Fibroblast of pulmonary artery (primary cell): ENCODE results near the gene CD74.
A peak's percentile ranks its signal among the peaks of the same experiment; 100 is the strongest.

Experiments
- DNase-seq: peaks from one replicate; pipeline ENCODE4 v3.0.0-alpha.2; 2010; ENCODE audit warnings: low read depth
- H3K4me3 ChIP-seq: replicated peaks from 2 replicates; pipeline ENCODE4 v1.5.1; 2011; ENCODE audit warnings: low read depth, mild to moderate bottlenecking, control low read depth, low read length, moderate library complexity
- CTCF ChIP-seq: IDR thresholded peaks from 2 replicates; pipeline ENCODE4 v1.5.1; 2011; ENCODE audit warnings: mild to moderate bottlenecking, control low read depth, low read length, inconsistent platforms; ENCODE audit errors: missing control alignments

Gene CD74

DNA sequence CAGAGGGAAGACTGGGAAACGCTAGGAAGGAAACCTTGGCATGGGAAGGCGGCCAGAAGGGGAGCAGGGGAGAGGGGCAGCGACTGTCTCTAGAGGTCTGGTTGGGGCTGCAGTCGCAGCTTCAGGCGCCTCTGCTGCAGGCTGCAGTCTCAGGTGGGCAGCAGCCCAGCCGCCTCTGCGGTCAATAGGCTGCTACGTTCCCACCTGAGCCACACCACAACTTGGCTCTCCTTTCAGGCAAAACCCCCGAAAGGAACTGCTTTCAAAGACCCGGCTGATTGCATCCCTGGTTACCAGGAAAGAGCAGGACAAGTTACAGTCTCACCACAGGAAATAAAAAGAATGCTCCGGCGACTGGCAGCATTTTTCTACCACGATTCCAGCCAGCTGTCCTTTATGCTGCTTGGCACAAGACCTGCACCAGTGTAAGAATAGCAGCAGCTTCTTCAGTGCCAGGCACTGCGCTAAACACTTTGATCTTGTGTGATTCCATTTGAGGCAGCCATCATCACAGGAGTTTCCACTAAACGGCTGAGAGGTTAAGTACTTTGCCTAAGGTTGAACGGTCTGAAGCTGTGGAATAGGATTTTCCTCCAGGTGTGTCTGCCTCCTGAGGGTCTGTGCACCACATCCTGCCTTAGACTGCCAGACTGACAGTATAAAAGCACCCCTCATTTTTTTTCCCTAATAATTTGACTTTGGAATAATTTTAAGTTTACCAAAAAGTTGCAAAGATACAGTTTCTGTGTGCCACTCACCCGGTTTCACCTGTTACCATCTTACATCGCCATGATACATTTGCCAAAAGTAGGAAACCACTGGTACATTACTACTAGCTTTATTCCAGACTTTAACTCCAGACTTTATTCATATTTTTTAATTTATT is 29.3 kb upstream of the CD74 start:
- no peak for TF ChIP-seq CTCF
- no peak for DNase-seq
- no peak overlapping the region for H3K4me3 ChIP-seq

DNA sequence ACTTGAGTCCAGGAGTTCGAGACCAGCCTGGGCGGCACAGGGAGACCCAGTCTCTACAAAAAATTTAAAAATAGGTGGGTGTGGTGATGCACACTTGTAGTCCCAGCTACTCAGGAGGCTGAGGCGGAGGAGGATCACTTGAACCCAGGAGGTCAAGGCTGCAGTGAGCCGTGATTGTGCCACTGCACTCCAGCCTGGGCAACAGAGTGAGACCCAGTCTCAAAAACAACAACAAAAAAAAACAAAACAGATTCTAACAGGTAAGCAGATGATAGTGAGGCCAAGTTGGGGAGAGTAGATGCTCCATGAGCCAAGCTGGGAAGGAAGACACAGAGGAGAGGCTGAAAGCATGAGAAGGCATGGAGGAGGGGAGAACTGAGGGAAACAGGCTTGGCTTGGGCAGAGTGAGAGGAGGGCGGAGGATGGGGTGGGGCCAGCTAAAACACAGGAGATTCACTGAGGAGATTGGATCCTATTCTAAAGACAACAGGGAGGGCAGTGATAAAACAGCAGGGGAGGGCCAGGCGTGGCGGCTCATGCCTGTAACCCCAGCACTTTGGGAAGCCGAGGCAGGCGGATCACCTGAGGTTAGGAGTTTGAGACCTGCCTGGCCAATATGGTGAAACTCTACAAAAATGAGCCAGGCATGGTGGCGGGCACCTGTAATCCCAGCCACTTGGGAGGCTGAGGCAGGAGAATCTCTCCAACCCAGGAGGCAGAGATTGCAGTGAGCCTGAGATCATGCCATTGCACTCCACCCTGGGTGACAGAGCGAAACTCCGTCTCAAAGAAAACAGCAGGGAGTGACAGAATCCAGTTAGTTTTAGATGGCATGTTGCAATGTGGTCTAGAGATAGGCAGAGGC is 28.5 kb upstream of the CD74 start:
- H3K4me3 ChIP-seq: no peak overlapping the region
- no peak for TF ChIP-seq CTCF
- DNase-seq: no peak

GRCh38 chr5:150438873-150439546 is 26.3 kb upstream of the CD74 start:
- H3K4me3 ChIP-seq: no peak overlapping the region
- DNase-seq: peak; percentile 43
- peak; percentile 57 for TF ChIP-seq CTCF

GRCh38 chr5:150436141-150436680 is 23.5 kb upstream of the CD74 start:
- peak; percentile 91 for DNase-seq
- no peak overlapping the region for H3K4me3 ChIP-seq
- peak; percentile 74 for TF ChIP-seq CTCF

DNA sequence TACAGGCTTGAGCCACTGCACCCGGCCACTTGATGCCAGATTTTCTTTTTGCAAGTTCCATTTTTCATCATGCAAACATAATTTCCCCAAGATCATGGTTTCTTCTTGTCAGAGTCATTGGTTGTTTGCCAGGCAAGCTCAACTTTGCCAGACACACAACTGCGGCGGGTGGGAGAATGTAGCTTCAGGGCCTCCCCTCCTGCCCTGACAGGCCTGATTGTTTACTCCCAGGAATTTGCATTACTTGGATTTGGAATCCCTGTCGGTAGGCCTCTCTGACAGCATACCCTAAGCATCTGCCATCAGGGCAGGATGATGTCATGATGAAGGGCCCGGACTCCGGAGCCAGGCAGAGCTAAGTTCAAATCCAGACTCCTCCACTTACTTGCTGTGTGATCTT is 21.8 kb upstream of the CD74 start:
- peak; percentile 73 for DNase-seq
- TF ChIP-seq CTCF: no peak
- no peak overlapping the region for H3K4me3 ChIP-seq

DNA sequence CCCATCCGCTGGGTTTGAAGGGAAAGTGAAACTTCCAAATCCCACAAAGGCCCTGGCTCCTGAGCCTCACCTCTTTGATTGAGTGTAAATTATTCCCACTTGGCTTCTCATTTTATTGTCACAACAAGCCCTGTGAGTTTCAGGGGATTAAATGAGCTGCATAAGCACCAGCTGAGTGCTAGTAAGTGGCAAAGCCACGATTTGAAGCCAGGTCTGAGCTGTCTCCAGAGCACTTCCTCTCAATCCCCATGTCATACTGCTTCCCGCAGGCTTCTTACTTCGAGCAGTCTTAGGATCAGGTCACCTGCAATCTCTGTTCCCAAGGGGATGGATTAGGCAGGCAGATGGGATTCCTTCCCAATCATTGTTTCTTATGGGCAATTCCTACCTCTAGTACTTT is 18.9 kb upstream of the CD74 start:
- no peak for TF ChIP-seq CTCF
- H3K4me3 ChIP-seq: no peak overlapping the region

More for the DNA sequence above, 18.9 kb upstream of the CD74 start:
- DNase-seq: no peak
